AG04449 (cell line): Measurements from ENCODE around the gene ACTN2.

Experiments used
- CTCF ChIA-PET: fragments of 350-600 bp; formaldehyde crosslinking; extraction: SDS; loops from one replicate; lab custom pipeline; 2021; ENCODE audit warnings: antibody characterized with exemption; lab: Yijun Ruan, JAX
- POLR2A ChIA-PET: fragments of 400-600, 350-600 bp; formaldehyde crosslinking; extraction: SDS; loops from one replicate; lab custom pipeline; 2020; ENCODE audit warnings: antibody characterized with exemption, inconsistent platforms; lab: Yijun Ruan, JAX
- DNase-seq: peaks from one replicate; pipeline ENCODE4 v3.0.0-alpha.2; 2010; ENCODE audit warnings: low read depth, low spot score
- H3K4me3 ChIP-seq: 2 replicates; pipeline ENCODE4 v1.5.1; 2011; ENCODE audit warnings: low read depth, mild to moderate bottlenecking, control low read depth, low read length
- CTCF ChIP-seq: IDR thresholded peaks from one replicate; pipeline ENCODE4 v1.5.1; 2011; ENCODE audit warnings: mild to moderate bottlenecking, moderate library complexity, low read length, control low read depth, inconsistent platforms; ENCODE audit not compliant: insufficient read depth; ENCODE audit errors: missing control alignments

Gene ACTN2

GRCh38 chr1:236748268-236748870, 62.1 kb downstream of the ACTN2 start:
- ChIA-PET POLR2A (no interaction called here), CTCF (interaction anchor here (0.9 to 1.2 kb wide), 2 partner anchors 11 to 648 kb away, joined by 3 to 4 read pairs; no protein-coding TSS in a partner anchor)
- no peak overlapping the region for H3K4me3 ChIP-seq
- DNase-seq = no peak
- TF ChIP-seq CTCF = no peak

- TF ChIP-seq CTCF = no peak
- CTCF ChIA-PET = interaction anchor here (0.7 kb wide), 1 partner anchor 13 kb away, joined by 3 read pairs; no protein-coding TSS in a partner anchor
Measured at GRCh38 chr1:236750928-236751327, 64.6 kb downstream of the ACTN2 start.

GRCh38 chr1:236751385-236751784, 65.1 kb downstream of the ACTN2 start:
- ChIA-PET CTCF (interaction anchor here (0.7 kb wide), 1 partner anchor 12 kb away, joined by 3 read pairs; no protein-coding TSS in a partner anchor), POLR2A (no interaction called here)
- H3K4me3 ChIP-seq = no peak overlapping the region
- DNase-seq = no peak
- TF ChIP-seq CTCF = no peak

More at GRCh38 chr1:236750928-236751327, 64.6 kb downstream of the ACTN2 start:
- H3K4me3 ChIP-seq = no peak overlapping the region
- DNase-seq = no peak
- POLR2A ChIA-PET = no interaction called here

- POLR2A ChIA-PET = no interaction called here
- CTCF ChIA-PET = interaction anchor here (0.6 kb wide), 1 partner anchor 129 kb away, joined by 3 read pairs; no protein-coding TSS in a partner anchor
- no peak for DNase-seq
- no peak for TF ChIP-seq CTCF
- no peak overlapping the region for H3K4me3 ChIP-seq
Measured at GRCh38 chr1:236751935-236752334, 65.6 kb downstream of the ACTN2 start.

- H3K4me3 ChIP-seq = no peak overlapping the region
- no peak for DNase-seq
- ChIA-PET POLR2A (no interaction called here), CTCF (interaction anchor here (0.9 kb wide), 1 partner anchor 117 kb away, joined by 3 read pairs; no protein-coding TSS in a partner anchor)
- TF ChIP-seq CTCF = peak; percentile 27
Measured at GRCh38 chr1:236753516-236753915, 67.2 kb downstream of the ACTN2 start.

GRCh38 chr1:236753964-236754363, 67.7 kb downstream of the ACTN2 start:
- ChIA-PET CTCF (interaction anchor here (0.9 kb wide), 1 partner anchor 116 kb away, joined by 3 read pairs; no protein-coding TSS in a partner anchor), POLR2A (no interaction called here)
- H3K4me3 ChIP-seq = no peak overlapping the region
- TF ChIP-seq CTCF = no peak
- no peak for DNase-seq
